ENCODE measurements around the gene NEK8. TPM values are rescaled to one million over a fixed set of nuclear protein-coding genes. Genes with fewer than 3 reads are reported as not detected.

Gene NEK8
- total and polyA plus RNA-seq, 9 of the 15 experiments (the other 6 are each of a cell fraction or from before 2014, with no cell fraction given), result 0.98 to 16.6 (median 4.6) TPM

GRCh38 chr17:28744104-28744971, 15.8 kb downstream of the NEK8 start (continued):
- TF ChIP-seq ARID4B (CRISPR knock-in tag; IDR thresholded peaks at IDR 0.05) (peak; percentile 57; the same call in 1 of the 2 replicates), PHTF2 (CRISPR knock-in tag; IDR thresholded peaks at IDR 0.05) (no peak), FOXA3 (CRISPR knock-in tag; conservative IDR thresholded peaks at IDR 0.05 in 1 of 2, IDR thresholded peaks at IDR 0.05 in 1 of 2) (peak in 1 of 2 experiments; percentile 22; a peak in 1 of 4 replicates), RNF2 (IDR thresholded peaks at IDR 0.05) (0 out of 2 replicates have a peak, but pooled peaks have one; percentile 7), ZNF232 (CRISPR knock-in tag; IDR thresholded peaks at IDR 0.05) (peak; percentile 75), ELF2 (CRISPR knock-in tag; IDR thresholded peaks at IDR 0.05) (0 out of 2 replicates have a peak, but pooled peaks have one; percentile 6)
- TF ChIP-seq, protein P1, sequence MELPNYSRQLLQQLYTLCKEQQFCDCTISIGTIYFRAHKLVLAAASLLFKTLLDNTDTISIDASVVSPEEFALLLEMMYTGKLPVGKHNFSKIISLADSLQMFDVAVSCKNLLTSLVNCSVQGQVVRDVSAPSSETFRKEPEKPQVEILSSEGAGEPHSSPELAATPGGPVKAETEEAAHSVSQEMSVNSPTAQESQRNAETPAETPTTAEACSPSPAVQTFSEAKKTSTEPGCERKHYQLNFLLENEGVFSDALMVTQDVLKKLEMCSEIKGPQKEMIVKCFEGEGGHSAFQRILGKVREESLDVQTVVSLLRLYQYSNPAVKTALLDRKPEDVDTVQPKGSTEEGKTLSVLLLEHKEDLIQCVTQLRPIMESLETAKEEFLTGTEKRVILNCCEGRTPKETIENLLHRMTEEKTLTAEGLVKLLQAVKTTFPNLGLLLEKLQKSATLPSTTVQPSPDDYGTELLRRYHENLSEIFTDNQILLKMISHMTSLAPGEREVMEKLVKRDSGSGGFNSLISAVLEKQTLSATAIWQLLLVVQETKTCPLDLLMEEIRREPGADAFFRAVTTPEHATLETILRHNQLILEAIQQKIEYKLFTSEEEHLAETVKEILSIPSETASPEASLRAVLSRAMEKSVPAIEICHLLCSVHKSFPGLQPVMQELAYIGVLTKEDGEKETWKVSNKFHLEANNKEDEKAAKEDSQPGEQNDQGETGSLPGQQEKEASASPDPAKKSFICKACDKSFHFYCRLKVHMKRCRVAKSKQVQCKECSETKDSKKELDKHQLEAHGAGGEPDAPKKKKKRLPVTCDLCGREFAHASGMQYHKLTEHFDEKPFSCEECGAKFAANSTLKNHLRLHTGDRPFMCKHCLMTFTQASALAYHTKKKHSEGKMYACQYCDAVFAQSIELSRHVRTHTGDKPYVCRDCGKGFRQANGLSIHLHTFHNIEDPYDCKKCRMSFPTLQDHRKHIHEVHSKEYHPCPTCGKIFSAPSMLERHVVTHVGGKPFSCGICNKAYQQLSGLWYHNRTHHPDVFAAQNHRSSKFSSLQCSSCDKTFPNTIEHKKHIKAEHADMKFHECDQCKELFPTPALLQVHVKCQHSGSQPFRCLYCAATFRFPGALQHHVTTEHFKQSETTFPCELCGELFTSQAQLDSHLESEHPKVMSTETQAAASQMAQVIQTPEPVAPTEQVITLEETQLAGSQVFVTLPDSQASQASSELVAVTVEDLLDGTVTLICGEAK (IDR thresholded peaks at IDR 0.05), result peak; percentile 62
- TF ChIP-seq, protein P1 (CRISPR knock-in tag; IDR thresholded peaks at IDR 0.05), result no peak
- TF ChIP-seq, protein P2, sequence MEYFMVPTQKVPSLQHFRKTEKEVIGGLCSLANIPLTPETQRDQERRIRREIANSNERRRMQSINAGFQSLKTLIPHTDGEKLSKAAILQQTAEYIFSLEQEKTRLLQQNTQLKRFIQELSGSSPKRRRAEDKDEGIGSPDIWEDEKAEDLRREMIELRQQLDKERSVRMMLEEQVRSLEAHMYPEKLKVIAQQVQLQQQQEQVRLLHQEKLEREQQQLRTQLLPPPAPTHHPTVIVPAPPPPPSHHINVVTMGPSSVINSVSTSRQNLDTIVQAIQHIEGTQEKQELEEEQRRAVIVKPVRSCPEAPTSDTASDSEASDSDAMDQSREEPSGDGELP (CRISPR knock-in tag; IDR thresholded peaks at IDR 0.05; ENCODE audit: borderline replicate concordance), result no peak

Data from K562 (cell line).